ENCODE measurements around the gene KCNK10. TPM values are rescaled to one million over a fixed set of nuclear protein-coding genes. Genes with fewer than 3 reads are reported as not detected.

The KCNK10 gene
- total and polyA plus RNA-seq, 4 donors = not detected

DNA sequence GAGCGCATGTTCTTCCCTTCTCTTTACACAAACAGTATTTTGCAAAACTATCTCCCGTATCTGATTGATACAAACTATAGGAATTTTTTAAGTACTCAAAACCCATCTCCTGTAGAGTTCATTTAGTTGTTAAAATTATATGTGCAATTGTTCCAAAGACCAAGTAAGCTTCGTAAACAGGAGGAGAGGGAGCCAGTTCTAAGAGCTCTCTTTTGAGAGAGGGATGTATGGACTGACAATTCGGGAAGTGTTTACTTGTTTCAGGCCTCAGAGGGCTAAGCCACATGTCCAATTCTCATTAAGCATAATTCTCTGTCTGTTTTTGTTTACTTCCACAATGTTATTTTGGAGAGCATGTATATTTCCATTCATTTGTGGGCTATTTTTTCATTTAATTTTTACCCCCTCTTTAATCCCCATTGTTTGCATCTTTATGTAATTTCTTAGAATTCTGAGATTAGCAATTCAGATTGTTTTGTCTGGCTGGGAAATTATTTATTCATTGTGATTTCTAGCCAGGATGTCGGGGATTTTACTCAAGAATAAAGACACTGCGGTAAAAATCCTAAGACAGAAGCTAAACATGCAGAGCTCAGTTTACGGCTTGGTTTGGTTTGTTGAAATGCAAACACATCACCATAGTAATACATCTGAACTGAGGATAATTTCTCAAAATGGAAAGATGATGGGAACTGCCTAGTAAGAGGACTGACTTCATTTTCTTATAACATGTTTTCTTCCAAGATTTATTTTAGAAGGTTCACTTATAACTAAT lies 126.8 kb downstream of the KCNK10 start:
- H3K27ac ChIP-seq (ENCODE audit: low read depth in 1 of 2, low read length in 2 of 2) = no peak overlapping the region
- no peak overlapping the region for H3K4me3 ChIP-seq (ENCODE audit: low read length in 2 of 2)
- H3K36me3 ChIP-seq (ENCODE audit: control insufficient read depth in 1 of 2, insufficient read depth in 2 of 2, low read length in 1 of 2) = no peaks in the 10 kb centered on the region
- H3K9me3 ChIP-seq (ENCODE audit: control insufficient read depth, low read length) = no peaks in the 10 kb centered on the region
- 56 to 61% methylated on average over 7 of the region's 7 CpGs for WGBS, 2 donors
- H3K4me1 ChIP-seq (ENCODE audit: control insufficient read depth in 1 of 2, insufficient read depth in 2 of 2, low read length in 2 of 2) = no peaks in the 10 kb centered on the region
- intact Hi-C loops (cut with DNase I) = no loop called here
- no peaks in the 10 kb centered on the region for H3K27me3 ChIP-seq (ENCODE audit: control insufficient read depth in 1 of 2, insufficient read depth in 2 of 2, low read length in 1 of 2)
- no peak for ATAC-seq (ENCODE audit: low FRiP score)
- DNase-seq = no peak

DNA sequence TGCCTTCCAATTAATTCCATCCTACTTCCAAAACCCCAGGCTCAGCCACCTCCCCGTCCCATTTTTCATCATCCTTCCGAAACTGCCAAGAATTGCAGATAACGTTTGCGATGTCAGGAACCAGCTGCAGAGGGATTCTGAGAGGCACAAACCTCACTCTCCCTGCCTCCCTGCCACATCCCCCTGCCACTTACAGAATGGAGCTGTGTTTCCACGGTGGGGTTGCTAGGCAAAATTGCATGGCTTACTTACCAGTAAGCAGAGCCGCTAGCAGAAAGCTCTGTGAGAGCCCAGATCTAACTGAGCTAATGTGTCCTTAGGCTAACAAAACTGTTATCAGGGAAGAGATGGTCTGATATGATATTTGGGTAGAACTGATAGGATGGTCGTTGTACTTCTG lies 127.4 kb downstream of the KCNK10 start:
- no peak overlapping the region for H3K27ac ChIP-seq (ENCODE audit: low read depth in 1 of 2, low read length in 2 of 2)
- no peaks in the 10 kb centered on the region for H3K27me3 ChIP-seq (ENCODE audit: control insufficient read depth in 1 of 2, insufficient read depth in 2 of 2, low read length in 1 of 2)
- H3K9me3 ChIP-seq (ENCODE audit: control insufficient read depth, low read length) = no peaks in the 10 kb centered on the region
- ATAC-seq (ENCODE audit: low FRiP score) (no peak), DNase-seq (no peak)
- intact Hi-C loops (cut with DNase I) = no loop called here
- no peaks in the 10 kb centered on the region for H3K4me1 ChIP-seq (ENCODE audit: control insufficient read depth in 1 of 2, insufficient read depth in 2 of 2, low read length in 2 of 2)
- no peaks in the 10 kb centered on the region for H3K36me3 ChIP-seq (ENCODE audit: control insufficient read depth in 1 of 2, insufficient read depth in 2 of 2, low read length in 1 of 2)
- no peak overlapping the region for H3K4me3 ChIP-seq (ENCODE audit: low read length in 2 of 2)
- 7 to 12% methylated on average over 7 of the region's 7 CpGs for WGBS, 2 donors

DNA sequence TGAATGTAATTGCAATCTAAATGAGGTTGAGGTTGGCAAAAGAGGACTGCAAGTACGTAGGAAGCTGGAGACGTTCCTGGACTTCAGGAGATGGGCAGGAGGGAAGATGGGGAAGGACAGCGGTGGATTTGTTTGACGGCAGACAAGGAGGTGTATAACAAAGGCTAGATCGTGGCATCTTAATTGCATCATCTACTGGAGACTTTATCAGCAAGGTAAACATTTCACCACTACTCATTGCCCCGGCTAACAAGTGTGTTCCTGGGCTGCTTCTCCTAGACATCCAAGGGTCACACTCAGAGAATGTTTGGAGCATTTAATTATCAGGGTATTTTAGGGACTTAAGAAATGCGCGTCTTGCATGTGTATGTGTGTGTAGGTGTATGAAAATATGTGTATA lies 128.5 kb downstream of the KCNK10 start:
- ATAC-seq (ENCODE audit: low FRiP score) (no peak), DNase-seq (no peak)
- Histone ChIP-seq H3K27me3 (ENCODE audit: control insufficient read depth in 1 of 2, insufficient read depth in 2 of 2, low read length in 1 of 2) (no peaks in the 10 kb centered on the region), H3K36me3 (ENCODE audit: control insufficient read depth in 1 of 2, insufficient read depth in 2 of 2, low read length in 1 of 2) (no peaks in the 10 kb centered on the region), H3K9me3 (ENCODE audit: control insufficient read depth, low read length) (no peaks in the 10 kb centered on the region), H3K27ac (ENCODE audit: low read depth in 1 of 2, low read length in 2 of 2) (no peak overlapping the region), H3K4me3 (ENCODE audit: low read length in 2 of 2) (no peak overlapping the region), H3K4me1 (ENCODE audit: control insufficient read depth in 1 of 2, insufficient read depth in 2 of 2, low read length in 2 of 2) (no peaks in the 10 kb centered on the region)
- intact Hi-C loops (cut with DNase I) = no loop called here
- WGBS, 2 donors = 34 to 43% methylated on average over 8 of the region's 8 CpGs

DNA sequence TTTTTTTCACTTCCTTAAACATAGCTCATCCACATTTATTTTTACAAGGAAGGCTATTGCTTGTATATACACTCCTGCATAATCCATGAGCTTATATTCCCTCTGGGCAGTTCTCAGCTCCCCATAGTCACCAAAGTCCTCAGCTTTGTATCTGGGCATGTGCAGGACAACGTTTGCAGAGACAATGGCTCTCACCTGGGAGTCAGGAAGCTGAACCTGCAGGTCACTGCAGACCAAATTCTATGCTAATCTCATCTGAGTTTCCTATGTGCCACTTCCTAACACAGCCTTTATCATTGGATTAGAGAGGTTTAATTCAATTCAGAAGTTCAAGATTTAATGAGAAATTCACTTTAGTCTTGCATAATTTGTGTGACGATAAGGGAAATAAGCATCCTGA lies 131.5 kb downstream of the KCNK10 start:
- ATAC-seq (ENCODE audit: low FRiP score) (no peak), DNase-seq (no peak)
- WGBS, 2 donors = 50 to 59% methylated on average over 2 of the region's 2 CpGs
- no peaks in the 10 kb centered on the region for H3K4me1 ChIP-seq (ENCODE audit: control insufficient read depth in 1 of 2, insufficient read depth in 2 of 2, low read length in 2 of 2)
- H3K27ac ChIP-seq (ENCODE audit: low read depth in 1 of 2, low read length in 2 of 2) = no peak overlapping the region
- H3K4me3 ChIP-seq (ENCODE audit: low read length in 2 of 2) = no peak overlapping the region
- no peaks in the 10 kb centered on the region for H3K36me3 ChIP-seq (ENCODE audit: control insufficient read depth in 1 of 2, insufficient read depth in 2 of 2, low read length in 1 of 2)
- intact Hi-C loops (cut with DNase I) = no loop called here
- H3K9me3 ChIP-seq (ENCODE audit: control insufficient read depth, low read length) = no peaks in the 10 kb centered on the region
- H3K27me3 ChIP-seq (ENCODE audit: control insufficient read depth in 1 of 2, insufficient read depth in 2 of 2, low read length in 1 of 2) = no peaks in the 10 kb centered on the region

DNA sequence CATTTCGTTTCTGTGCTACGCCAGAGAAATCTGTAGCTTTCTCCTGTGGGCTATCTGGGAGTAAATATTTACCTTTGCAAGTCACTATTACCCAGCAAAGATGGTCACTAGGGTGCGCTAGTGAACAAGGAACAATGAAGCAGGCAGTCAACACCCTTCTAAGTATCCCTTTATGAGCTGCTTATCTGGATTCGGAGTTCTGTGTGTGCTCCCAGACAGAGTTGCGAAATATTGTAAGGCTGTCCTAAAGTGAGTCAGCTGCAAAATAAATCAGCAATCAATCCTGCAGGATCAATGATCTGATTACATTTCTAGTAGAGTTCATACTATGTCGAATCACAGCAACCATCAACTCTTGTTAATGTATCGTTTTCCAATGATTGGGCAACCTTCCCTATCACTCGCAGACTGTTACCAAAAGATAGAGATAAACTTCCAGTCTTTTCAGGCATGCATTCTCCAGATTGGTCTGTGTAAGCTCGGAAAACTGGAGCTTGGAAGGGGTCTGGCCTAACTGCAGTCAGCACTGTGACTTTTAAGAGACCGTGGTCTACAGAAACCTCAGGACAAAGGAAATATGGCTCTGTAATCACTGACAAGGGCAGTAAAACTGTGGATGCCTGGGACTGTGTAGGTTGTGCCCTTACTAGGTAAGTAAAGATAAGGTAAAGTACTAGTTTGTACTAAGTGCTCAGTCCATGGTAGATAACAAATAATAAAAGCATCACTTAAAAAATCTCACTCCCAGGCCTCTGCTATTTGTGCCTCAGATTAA lies 133.5 kb downstream of the KCNK10 start:
- ATAC-seq (ENCODE audit: low FRiP score) = peak; percentile 82
- peak in 1 of 2 donors; percentile 58 for DNase-seq
- no peak overlapping the region for H3K27ac ChIP-seq (ENCODE audit: low read depth in 1 of 2, low read length in 2 of 2)

DNA sequence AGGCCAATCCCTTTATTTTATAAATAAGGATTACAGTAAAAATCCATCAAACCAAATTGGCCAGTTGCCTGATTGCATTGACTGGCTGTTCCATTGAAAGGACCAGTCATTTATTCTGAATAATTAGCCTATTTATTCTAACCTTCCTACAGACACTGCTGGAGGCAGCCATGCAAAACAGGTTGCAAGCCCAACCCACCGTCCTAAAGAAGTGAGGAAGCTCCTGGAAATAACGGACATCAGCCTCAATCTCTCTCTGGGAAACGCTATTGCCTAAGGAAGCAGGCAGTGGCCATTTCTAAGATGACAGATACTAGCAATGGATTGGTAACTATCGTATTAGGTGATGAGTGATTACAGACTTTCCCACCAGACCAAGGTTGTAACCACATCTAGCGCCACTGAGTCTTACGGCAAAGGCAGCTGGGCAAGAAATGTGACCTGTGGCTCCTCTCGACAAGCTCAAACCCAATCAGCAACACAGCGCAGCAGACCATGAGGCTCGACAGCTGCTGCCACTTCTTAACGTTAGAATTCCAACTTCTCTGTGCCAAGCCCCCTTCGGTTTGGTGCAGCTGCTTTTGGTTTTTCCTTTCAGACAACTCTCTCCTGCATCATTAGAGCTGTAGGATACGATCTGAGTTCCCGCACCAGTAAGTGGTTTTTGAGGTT lies 134.2 kb downstream of the KCNK10 start:
- H3K4me3 ChIP-seq (ENCODE audit: low read length in 2 of 2) = no peak overlapping the region

More for the DNA sequence above, 133.5 kb downstream of the KCNK10 start:
- H3K27me3 ChIP-seq (ENCODE audit: control insufficient read depth in 1 of 2, insufficient read depth in 2 of 2, low read length in 1 of 2) = no peaks in the 10 kb centered on the region
- H3K9me3 ChIP-seq (ENCODE audit: control insufficient read depth, low read length) = no peaks in the 10 kb centered on the region
- H3K4me1 ChIP-seq (ENCODE audit: control insufficient read depth in 1 of 2, insufficient read depth in 2 of 2, low read length in 2 of 2) = no peaks in the 10 kb centered on the region
- no peak overlapping the region for H3K4me3 ChIP-seq (ENCODE audit: low read length in 2 of 2)
- WGBS, 2 donors = 32 to 39% methylated on average over 10 of the region's 10 CpGs
- intact Hi-C loops (cut with DNase I) = no loop called here
- H3K36me3 ChIP-seq (ENCODE audit: control insufficient read depth in 1 of 2, insufficient read depth in 2 of 2, low read length in 1 of 2) = no peaks in the 10 kb centered on the region

DNA sequence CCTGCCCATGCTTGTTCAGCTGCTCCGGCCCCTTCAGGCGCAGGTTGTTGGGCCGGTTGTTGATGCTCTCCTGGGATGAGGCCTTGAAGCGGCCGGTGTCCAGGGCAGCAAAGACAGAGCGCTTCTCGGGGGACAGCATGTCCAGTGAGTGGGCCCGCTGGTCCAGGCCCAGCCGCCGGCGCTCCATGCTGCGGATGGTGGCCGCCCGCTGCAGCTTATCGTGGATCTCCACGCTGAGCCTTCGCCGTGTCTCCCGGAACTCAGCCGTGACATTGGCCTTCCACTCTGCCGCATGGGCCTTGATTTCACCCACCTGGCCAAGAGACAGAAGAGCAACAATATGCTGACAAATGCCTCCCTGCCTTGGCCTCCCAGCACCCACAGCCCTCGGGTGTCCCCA lies 137.2 kb downstream of the KCNK10 start:
- 95 to 96% methylated on average over 21 to 22 of the region's 22 CpGs for WGBS, 2 donors
- Histone ChIP-seq H3K27ac (ENCODE audit: low read depth in 1 of 2, low read length in 2 of 2) (no peak overlapping the region), H3K9me3 (ENCODE audit: control insufficient read depth, low read length) (no peaks in the 10 kb centered on the region), H3K36me3 (ENCODE audit: control insufficient read depth in 1 of 2, insufficient read depth in 2 of 2, low read length in 1 of 2) (no peaks in the 10 kb centered on the region), H3K4me3 (ENCODE audit: low read length in 2 of 2) (no peak overlapping the region), H3K4me1 (ENCODE audit: control insufficient read depth in 1 of 2, insufficient read depth in 2 of 2, low read length in 2 of 2) (no peaks in the 10 kb centered on the region), H3K27me3 (ENCODE audit: control insufficient read depth in 1 of 2, insufficient read depth in 2 of 2, low read length in 1 of 2) (no peaks in the 10 kb centered on the region)
- intact Hi-C loops (cut with DNase I) = no loop called here
- ATAC-seq (ENCODE audit: low FRiP score) = no peak
- no peak for DNase-seq

More for the DNA sequence above, 134.2 kb downstream of the KCNK10 start:
- no peaks in the 10 kb centered on the region for H3K27me3 ChIP-seq (ENCODE audit: control insufficient read depth in 1 of 2, insufficient read depth in 2 of 2, low read length in 1 of 2)
- intact Hi-C loops (cut with DNase I) = no loop called here
- DNase-seq = no peak
- H3K4me1 ChIP-seq (ENCODE audit: control insufficient read depth in 1 of 2, insufficient read depth in 2 of 2, low read length in 2 of 2) = no peaks in the 10 kb centered on the region
- no peak for ATAC-seq (ENCODE audit: low FRiP score)
- no peak overlapping the region for H3K27ac ChIP-seq (ENCODE audit: low read depth in 1 of 2, low read length in 2 of 2)
- WGBS, 2 donors = 15 to 18% methylated on average over 13 of the region's 13 CpGs
- H3K9me3 ChIP-seq (ENCODE audit: control insufficient read depth, low read length) = no peaks in the 10 kb centered on the region
- H3K36me3 ChIP-seq (ENCODE audit: control insufficient read depth in 1 of 2, insufficient read depth in 2 of 2, low read length in 1 of 2) = no peaks in the 10 kb centered on the region

DNA sequence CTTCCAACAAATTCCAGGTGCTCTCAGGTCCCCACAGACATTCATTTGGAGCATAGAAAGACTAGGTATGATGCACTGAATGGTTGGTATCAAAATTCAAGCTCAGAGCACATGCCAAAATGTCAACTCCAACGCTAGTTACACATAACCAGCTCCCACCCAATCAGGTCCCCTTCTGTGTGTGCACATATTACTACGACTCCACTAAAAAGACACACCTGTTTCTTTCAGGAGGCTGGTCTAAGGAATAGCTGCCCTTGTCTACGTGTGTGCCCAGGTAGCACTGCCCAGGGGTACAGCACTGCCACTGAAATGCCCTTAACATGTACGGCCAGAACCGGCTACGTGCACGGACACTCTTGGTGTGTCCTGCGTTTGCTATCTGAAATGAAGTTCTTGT lies 138.1 kb downstream of the KCNK10 start:
- H3K4me3 ChIP-seq (ENCODE audit: low read length in 2 of 2) = no peak overlapping the region
- WGBS, 2 donors = 86 to 92% methylated on average over 8 of the region's 8 CpGs
- H3K27me3 ChIP-seq (ENCODE audit: control insufficient read depth in 1 of 2, insufficient read depth in 2 of 2, low read length in 1 of 2) = no peaks in the 10 kb centered on the region
- ATAC-seq (ENCODE audit: low FRiP score) = no peak
- intact Hi-C loops (cut with DNase I) = no loop called here
- H3K36me3 ChIP-seq (ENCODE audit: control insufficient read depth in 1 of 2, insufficient read depth in 2 of 2, low read length in 1 of 2) = no peaks in the 10 kb centered on the region
- H3K9me3 ChIP-seq (ENCODE audit: control insufficient read depth, low read length) = no peaks in the 10 kb centered on the region
- no peaks in the 10 kb centered on the region for H3K4me1 ChIP-seq (ENCODE audit: control insufficient read depth in 1 of 2, insufficient read depth in 2 of 2, low read length in 2 of 2)
- DNase-seq = no peak
- no peak overlapping the region for H3K27ac ChIP-seq (ENCODE audit: low read depth in 1 of 2, low read length in 2 of 2)

Measured in aorta (tissue), 5 donors.